B cell (primary cell): ENCODE measurements around the gene FRYL.

Experiments
- CTCF ChIP-seq: fragments of 200-600 bp; IDR thresholded peaks from one replicate; pipeline ENCODE4 v1.8.0; 2022; ENCODE audit warnings: antibody characterized with exemption, mild to moderate bottlenecking
- EZH2 ChIP-seq: IDR thresholded peaks from 2 replicates; pipeline ENCODE4 v1.6.1; 2012; ENCODE audit warnings: borderline replicate concordance, low read depth, mild to moderate bottlenecking, moderate library complexity, low read length; ENCODE audit not compliant: insufficient read depth, poor library complexity, severe bottlenecking

GRCh38 chr4:48509543-48509942 lies 270.5 kb downstream of the FRYL start:
- TF ChIP-seq EZH2 = no peak
- TF ChIP-seq CTCF = no peak
